ENCODE measurements around the gene GNG3.
"Not testable (repeated sequence)": the region's sequence is repeated elsewhere in the genome, so short reads cannot be mapped to it uniquely, and the experiment has no call there.

GNG3 gene

GRCh38 chr11:62694455-62695167 is 12.9 kb upstream of the GNG3 start:
- H3K4me1 Mint-ChIP-seq = peaks cover 9% of the 10 kb centered on the region
- peaks cover 2% of the 10 kb centered on the region for H3K36me3 Mint-ChIP-seq (ENCODE audit: insufficient read depth)
- no peaks in the 10 kb centered on the region for H3K27me3 Mint-ChIP-seq
- H3K27ac Mint-ChIP-seq (ENCODE audit: low read depth) = peak overlapping the region; percentile 29
- ATAC-seq (replicated peaks; ENCODE audit: extremely low read depth, poor library complexity, severe bottlenecking) (peak; percentile 72), DNase-seq (ENCODE audit: low spot score in 2 of 2) (peak; percentile 57 to 74)
- H3K4me3 Mint-ChIP-seq = no peak overlapping the region
- H3K9me3 Mint-ChIP-seq = no peaks in the 10 kb centered on the region

GRCh38 chr11:62702246-62702645 is 5.2 kb upstream of the GNG3 start:
- Mint-ChIP-seq H3K9me3 (no peaks in the 10 kb centered on the region), H3K36me3 (ENCODE audit: insufficient read depth) (peaks cover 7% of the 10 kb centered on the region), H3K27ac (ENCODE audit: low read depth) (peak overlapping the region; percentile 58), H3K4me3 (no peak overlapping the region), H3K4me1 (peaks cover 21% of the 10 kb centered on the region), H3K27me3 (no peaks in the 10 kb centered on the region)
- DNase-seq (ENCODE audit: low spot score in 2 of 2) = no peak
- no peak for ATAC-seq (replicated peaks; ENCODE audit: extremely low read depth, poor library complexity, severe bottlenecking)

- H3K9me3 Mint-ChIP-seq; H3K36me3 Mint-ChIP-seq (ENCODE audit: insufficient read depth); DNase-seq (ENCODE audit: low spot score in 2 of 2); H3K27me3 Mint-ChIP-seq; ATAC-seq (replicated peaks; ENCODE audit: extremely low read depth, poor library complexity, severe bottlenecking); H3K27ac Mint-ChIP-seq (ENCODE audit: low read depth); H3K4me3 Mint-ChIP-seq: not testable (repeated sequence)
- H3K4me1 Mint-ChIP-seq = peaks cover 33% of the 10 kb centered on the region
Measured at GRCh38 chr11:62703921-62704320, 3.6 kb upstream of the GNG3 start.

- Mint-ChIP-seq H3K36me3 (ENCODE audit: insufficient read depth) (peaks cover 17% of the 10 kb centered on the region), H3K27me3 (no peaks in the 10 kb centered on the region), H3K4me1 (peaks cover 45% of the 10 kb centered on the region), H3K4me3 (peak overlapping the region; percentile 88), H3K9me3 (no peaks in the 10 kb centered on the region), H3K27ac (ENCODE audit: low read depth) (peak overlapping the region; percentile 91)
- no peak for DNase-seq (ENCODE audit: low spot score in 2 of 2)
- ATAC-seq (replicated peaks; ENCODE audit: extremely low read depth, poor library complexity, severe bottlenecking) = no peak
Measured at GRCh38 chr11:62705413-62705812, 2.1 kb upstream of the GNG3 start.

- peaks cover 17% of the 10 kb centered on the region for H3K36me3 Mint-ChIP-seq (ENCODE audit: insufficient read depth)
- peak overlapping the region; percentile 88 for H3K4me3 Mint-ChIP-seq
- no peaks in the 10 kb centered on the region for H3K27me3 Mint-ChIP-seq
- H3K27ac Mint-ChIP-seq (ENCODE audit: low read depth) = peak overlapping the region; percentile 91
- ATAC-seq (replicated peaks; ENCODE audit: extremely low read depth, poor library complexity, severe bottlenecking) (peak; percentile 54), DNase-seq (ENCODE audit: low spot score in 2 of 2) (peak; percentile 81 to 88)
- H3K4me1 Mint-ChIP-seq = peaks cover 45% of the 10 kb centered on the region
- no peaks in the 10 kb centered on the region for H3K9me3 Mint-ChIP-seq
Measured at GRCh38 chr11:62705880-62706849, 1.3 kb upstream of the GNG3 start.

- peaks cover 23% of the 10 kb centered on the region for H3K36me3 Mint-ChIP-seq (ENCODE audit: insufficient read depth)
- DNase-seq (ENCODE audit: low spot score in 2 of 2) (no peak), ATAC-seq (replicated peaks; ENCODE audit: extremely low read depth, poor library complexity, severe bottlenecking) (no peak)
- peak overlapping the region; percentile 88 for H3K4me3 Mint-ChIP-seq
- H3K27ac Mint-ChIP-seq (ENCODE audit: low read depth) = peak overlapping the region; percentile 91
- no peaks in the 10 kb centered on the region for H3K27me3 Mint-ChIP-seq
- H3K4me1 Mint-ChIP-seq = peaks cover 45% of the 10 kb centered on the region
- H3K9me3 Mint-ChIP-seq = no peaks in the 10 kb centered on the region
Measured at GRCh38 chr11:62706850-62707247, 627 bp upstream of the GNG3 start.

GRCh38 chr11:62708392-62708791 is 916 bp downstream of the GNG3 start:
- H3K27ac Mint-ChIP-seq (ENCODE audit: low read depth) = peak overlapping the region; percentile 95
- DNase-seq (ENCODE audit: low spot score in 2 of 2) = no peak
- peaks cover 45% of the 10 kb centered on the region for H3K4me1 Mint-ChIP-seq

GRCh38 chr11:62708793-62709192 is 1.3 kb downstream of the GNG3 start:
- Mint-ChIP-seq H3K27ac (ENCODE audit: low read depth) (peak overlapping the region; percentile 95), H3K27me3 (no peaks in the 10 kb centered on the region), H3K4me3 (peak overlapping the region; percentile 90), H3K4me1 (peaks cover 45% of the 10 kb centered on the region), H3K9me3 (no peaks in the 10 kb centered on the region), H3K36me3 (ENCODE audit: insufficient read depth) (peaks cover 31% of the 10 kb centered on the region)
- ATAC-seq (replicated peaks; ENCODE audit: extremely low read depth, poor library complexity, severe bottlenecking) = peak; percentile 25
- DNase-seq (ENCODE audit: low spot score in 2 of 2) = peak in 1 of 2 donors; percentile 29

More at GRCh38 chr11:62708392-62708791, 916 bp downstream of the GNG3 start:
- no peak for ATAC-seq (replicated peaks; ENCODE audit: extremely low read depth, poor library complexity, severe bottlenecking)
- H3K27me3 Mint-ChIP-seq = no peaks in the 10 kb centered on the region
- H3K36me3 Mint-ChIP-seq (ENCODE audit: insufficient read depth) = peaks cover 27% of the 10 kb centered on the region
- peak overlapping the region; percentile 90 for H3K4me3 Mint-ChIP-seq
- H3K9me3 Mint-ChIP-seq = no peaks in the 10 kb centered on the region

- DNase-seq (ENCODE audit: low spot score in 2 of 2) (peak; percentile 93 to 98), ATAC-seq (replicated peaks; ENCODE audit: extremely low read depth, poor library complexity, severe bottlenecking) (peak; percentile 81)
- peaks cover 45% of the 10 kb centered on the region for H3K4me1 Mint-ChIP-seq
- H3K9me3 Mint-ChIP-seq = no peaks in the 10 kb centered on the region
- H3K36me3 Mint-ChIP-seq (ENCODE audit: insufficient read depth) = peaks cover 36% of the 10 kb centered on the region
- H3K27ac Mint-ChIP-seq (ENCODE audit: low read depth) = peak overlapping the region; percentile 95
- H3K4me3 Mint-ChIP-seq = peak overlapping the region; percentile 90
- H3K27me3 Mint-ChIP-seq = no peaks in the 10 kb centered on the region
Measured at GRCh38 chr11:62709247-62710000, 1.9 kb downstream of the GNG3 start.

GRCh38 chr11:62710001-62710345 is 2.5 kb downstream of the GNG3 start:
- Mint-ChIP-seq H3K9me3 (no peaks in the 10 kb centered on the region), H3K4me1 (peaks cover 44% of the 10 kb centered on the region), H3K36me3 (ENCODE audit: insufficient read depth) (peaks cover 39% of the 10 kb centered on the region), H3K4me3 (peak overlapping the region; percentile 90), H3K27me3 (no peaks in the 10 kb centered on the region), H3K27ac (ENCODE audit: low read depth) (peak overlapping the region; percentile 95)
- no peak for ATAC-seq (replicated peaks; ENCODE audit: extremely low read depth, poor library complexity, severe bottlenecking)
- no peak for DNase-seq (ENCODE audit: low spot score in 2 of 2)

- DNase-seq (ENCODE audit: low spot score in 2 of 2) (no peak), ATAC-seq (replicated peaks; ENCODE audit: extremely low read depth, poor library complexity, severe bottlenecking) (no peak)
- no peaks in the 10 kb centered on the region for H3K9me3 Mint-ChIP-seq
- peak overlapping the region; percentile 22 for H3K27ac Mint-ChIP-seq (ENCODE audit: low read depth)
- H3K36me3 Mint-ChIP-seq (ENCODE audit: insufficient read depth) = peaks cover 62% of the 10 kb centered on the region
- H3K4me1 Mint-ChIP-seq = peaks cover 31% of the 10 kb centered on the region
- H3K4me3 Mint-ChIP-seq = no peak overlapping the region
- no peaks in the 10 kb centered on the region for H3K27me3 Mint-ChIP-seq
Measured at GRCh38 chr11:62712276-62712812, 4.9 kb downstream of the GNG3 start.

GRCh38 chr11:62712861-62713260 is 5.4 kb downstream of the GNG3 start:
- Mint-ChIP-seq H3K27me3 (no peaks in the 10 kb centered on the region), H3K4me1 (peaks cover 31% of the 10 kb centered on the region), H3K27ac (ENCODE audit: low read depth) (peak overlapping the region; percentile 22), H3K9me3 (no peaks in the 10 kb centered on the region), H3K4me3 (no peak overlapping the region), H3K36me3 (ENCODE audit: insufficient read depth) (peaks cover 67% of the 10 kb centered on the region)
- ATAC-seq (replicated peaks; ENCODE audit: extremely low read depth, poor library complexity, severe bottlenecking) = no peak
- no peak for DNase-seq (ENCODE audit: low spot score in 2 of 2)

All from central memory CD8-positive, alpha-beta T cell (primary cell).